ENCODE data around the gene SREBF2. TPM values are rescaled to one million over a fixed set of nuclear protein-coding genes. Genes with fewer than 3 reads are reported as not detected.
A peak's percentile ranks its signal among the peaks of the same experiment; 100 is the strongest.

The SREBF2 gene
- total RNA-seq, 1 experiment from 2014 or later, result 150 TPM

GRCh38 chr22:41880653-41881052 is 47.7 kb downstream of the SREBF2 start:
- H3K27me3 ChIP-seq (replicated peaks; ENCODE audit: control insufficient read depth, insufficient read depth, low read length), result no peaks in the 10 kb centered on the region
- Mint-ChIP-seq H3K36me3 (ENCODE audit: insufficient read depth, unreplicated experiment) (peaks cover 85% of the 10 kb centered on the region), H3K4me3 (ENCODE audit: unreplicated experiment) (no peak overlapping the region), H3K4me1 (ENCODE audit: low read depth, unreplicated experiment) (peaks cover 12% of the 10 kb centered on the region), H3K27me3 (ENCODE audit: insufficient read depth, unreplicated experiment) (no peaks in the 10 kb centered on the region), H3K9me3 (ENCODE audit: unreplicated experiment) (no peaks in the 10 kb centered on the region), H3K27ac (ENCODE audit: unreplicated experiment) (no peak overlapping the region)
- ChIA-PET CTCF (interaction anchor here (1.2 kb wide), 1 partner anchor 134 kb away, joined by 4 read pairs; no protein-coding TSS in a partner anchor), POLR2A (no interaction called here)
- intact Hi-C loops (cut with micrococcal nuclease; ENCODE audit: unreplicated experiment), result no loop called here
- no peak for DNase-seq
- H3K36me3 ChIP-seq (ENCODE audit: control insufficient read depth, insufficient read depth, low read length), result peaks cover 9% of the 10 kb centered on the region
- peaks cover 14% of the 10 kb centered on the region for H3K4me1 ChIP-seq
- H3K4me3 ChIP-seq (ENCODE audit: low read depth, low read length), result no peak overlapping the region
- BruUV-seq (replicated peaks), result no TSS peak
- TF ChIP-seq, protein P1, sequence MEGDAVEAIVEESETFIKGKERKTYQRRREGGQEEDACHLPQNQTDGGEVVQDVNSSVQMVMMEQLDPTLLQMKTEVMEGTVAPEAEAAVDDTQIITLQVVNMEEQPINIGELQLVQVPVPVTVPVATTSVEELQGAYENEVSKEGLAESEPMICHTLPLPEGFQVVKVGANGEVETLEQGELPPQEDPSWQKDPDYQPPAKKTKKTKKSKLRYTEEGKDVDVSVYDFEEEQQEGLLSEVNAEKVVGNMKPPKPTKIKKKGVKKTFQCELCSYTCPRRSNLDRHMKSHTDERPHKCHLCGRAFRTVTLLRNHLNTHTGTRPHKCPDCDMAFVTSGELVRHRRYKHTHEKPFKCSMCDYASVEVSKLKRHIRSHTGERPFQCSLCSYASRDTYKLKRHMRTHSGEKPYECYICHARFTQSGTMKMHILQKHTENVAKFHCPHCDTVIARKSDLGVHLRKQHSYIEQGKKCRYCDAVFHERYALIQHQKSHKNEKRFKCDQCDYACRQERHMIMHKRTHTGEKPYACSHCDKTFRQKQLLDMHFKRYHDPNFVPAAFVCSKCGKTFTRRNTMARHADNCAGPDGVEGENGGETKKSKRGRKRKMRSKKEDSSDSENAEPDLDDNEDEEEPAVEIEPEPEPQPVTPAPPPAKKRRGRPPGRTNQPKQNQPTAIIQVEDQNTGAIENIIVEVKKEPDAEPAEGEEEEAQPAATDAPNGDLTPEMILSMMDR (IDR thresholded peaks at IDR 0.05; ENCODE audit: insufficient read depth in 1 of 2, low read depth in 1 of 2, low read length in 1 of 2, severe bottlenecking in 1 of 2, unreplicated experiment in 1 of 2), result no peak
- H3K9me3 ChIP-seq, result no peaks in the 10 kb centered on the region

- Mint-ChIP-seq H3K27me3 (ENCODE audit: insufficient read depth, unreplicated experiment) (no peaks in the 10 kb centered on the region), H3K36me3 (ENCODE audit: insufficient read depth, unreplicated experiment) (peaks cover 92% of the 10 kb centered on the region), H3K4me1 (ENCODE audit: low read depth, unreplicated experiment) (peaks cover 12% of the 10 kb centered on the region), H3K9me3 (ENCODE audit: unreplicated experiment) (no peaks in the 10 kb centered on the region), H3K27ac (ENCODE audit: unreplicated experiment) (peak overlapping the region; percentile 10), H3K4me3 (ENCODE audit: unreplicated experiment) (no peak overlapping the region)
- no TSS peak for BruUV-seq (replicated peaks)
- intact Hi-C loops (cut with micrococcal nuclease; ENCODE audit: unreplicated experiment), result no loop called here
- Histone ChIP-seq H3K27me3 (replicated peaks; ENCODE audit: control insufficient read depth, insufficient read depth, low read length) (no peaks in the 10 kb centered on the region), H3K4me1 (peaks cover 26% of the 10 kb centered on the region), H3K4me3 (ENCODE audit: low read depth, low read length) (no peak overlapping the region), H3K9me3 (no peaks in the 10 kb centered on the region), H3K36me3 (ENCODE audit: control insufficient read depth, insufficient read depth, low read length) (peaks cover 15% of the 10 kb centered on the region)
- no peak for DNase-seq
- ChIA-PET POLR2A (no interaction called here), CTCF (no interaction called here)
- TF ChIP-seq, protein P1 (IDR thresholded peaks at IDR 0.05; ENCODE audit: insufficient read depth in 1 of 2, low read depth in 1 of 2, low read length in 1 of 2, severe bottlenecking in 1 of 2, unreplicated experiment in 1 of 2), result no peak
Observed at GRCh38 chr22:41883400-41883799, 50.5 kb downstream of the SREBF2 start.

- H3K4me3 ChIP-seq (ENCODE audit: low read depth, low read length), result no peak overlapping the region
- peaks cover 13% of the 10 kb centered on the region for H3K36me3 ChIP-seq (ENCODE audit: control insufficient read depth, insufficient read depth, low read length)
- TF ChIP-seq, protein P1 (IDR thresholded peaks at IDR 0.05; ENCODE audit: insufficient read depth in 1 of 2, low read depth in 1 of 2, low read length in 1 of 2, severe bottlenecking in 1 of 2, unreplicated experiment in 1 of 2), result no peak
- no peaks in the 10 kb centered on the region for H3K9me3 Mint-ChIP-seq (ENCODE audit: unreplicated experiment)
- H3K27me3 Mint-ChIP-seq (ENCODE audit: insufficient read depth, unreplicated experiment), result no peaks in the 10 kb centered on the region
- no TSS peak for BruUV-seq (replicated peaks)
- DNase-seq, result peak in 1 of 2 experiments; percentile 33
- peak overlapping the region; percentile 91 for H3K27ac Mint-ChIP-seq (ENCODE audit: unreplicated experiment)
- H3K27me3 ChIP-seq (replicated peaks; ENCODE audit: control insufficient read depth, insufficient read depth, low read length), result no peaks in the 10 kb centered on the region
- H3K4me3 Mint-ChIP-seq (ENCODE audit: unreplicated experiment), result no peak overlapping the region
- CTCF ChIA-PET, result interaction anchor here (0.8 to 2.1 kb wide), 3 partner anchors 27 to 188 kb away, joined by 3 to 9 read pairs (median 3); no protein-coding TSS in a partner anchor
- no peaks in the 10 kb centered on the region for H3K9me3 ChIP-seq
- peaks cover 26% of the 10 kb centered on the region for H3K4me1 ChIP-seq
- H3K36me3 Mint-ChIP-seq (ENCODE audit: insufficient read depth, unreplicated experiment), result peaks cover 96% of the 10 kb centered on the region
- peaks cover 7% of the 10 kb centered on the region for H3K4me1 Mint-ChIP-seq (ENCODE audit: low read depth, unreplicated experiment)
- intact Hi-C loops (cut with micrococcal nuclease; ENCODE audit: unreplicated experiment), result no loop called here
- POLR2A ChIA-PET, result interaction anchor here (1.2 kb wide), 1 partner anchor 52 kb away, joined by 7 read pairs; the partner anchor contains the start of gene SREBF2
Observed at GRCh38 chr22:41885116-41885515, 52.2 kb downstream of the SREBF2 start.

Data from Caco-2 (cell line).